ENCODE measurements around the gene ZFAND2A.
A peak's percentile ranks its signal among the peaks of the same experiment; 100 is the strongest.
"Not testable (repeated sequence)": the region's sequence is repeated elsewhere in the genome, so short reads cannot be mapped to it uniquely, and the experiment has no call there.

Gene ZFAND2A

GRCh38 chr7:1170741-1171501, 10.9 kb upstream of the ZFAND2A start:
- CTCF ChIA-PET = interaction anchor here (0.7 to 3.6 kb wide), 9 partner anchors 11 to 178 kb away, joined by 3 to 24 read pairs (median 6); partner anchors contain the start of genes GPER1 and ZFAND2A
- Mint-ChIP-seq H3K27ac (no peak overlapping the region), H3K27me3 (peaks cover 4% of the 10 kb centered on the region), H3K36me3 (peaks cover 6% of the 10 kb centered on the region), H3K9me3 (no peaks in the 10 kb centered on the region), H3K4me1 (peaks cover 26% of the 10 kb centered on the region), H3K4me3 (no peak overlapping the region)
- DNase-seq = no peak

- Mint-ChIP-seq H3K27ac (peak overlapping the region; percentile 94), H3K4me3 (peak overlapping the region; percentile 82), H3K27me3 (peaks cover under 1% of the 10 kb centered on the region), H3K4me1 (peaks cover 21% of the 10 kb centered on the region), H3K36me3 (peaks cover 6% of the 10 kb centered on the region), H3K9me3 (no peaks in the 10 kb centered on the region)
- CTCF ChIA-PET = interaction anchor here (0.7 to 3.6 kb wide), 14 partner anchors 8 to 1107 kb away, joined by 3 to 24 read pairs (median 5); partner anchors contain the start of genes GPER1 and ZFAND2A
- peak; percentile 97 for DNase-seq
Measured at GRCh38 chr7:1169409-1170368, 9.7 kb upstream of the ZFAND2A start.

- Mint-ChIP-seq H3K27me3 (no peaks in the 10 kb centered on the region), H3K36me3 (peaks cover 6% of the 10 kb centered on the region), H3K4me3 (no peak overlapping the region), H3K9me3 (no peaks in the 10 kb centered on the region), H3K27ac (no peak overlapping the region), H3K4me1 (peaks cover 21% of the 10 kb centered on the region)
- CTCF ChIA-PET = interaction anchor here (0.8 to 3.6 kb wide), 5 partner anchors 9 to 176 kb away, joined by 4 to 24 read pairs (median 5); partner anchors contain the start of gene ZFAND2A
- DNase-seq = no peak
Measured at GRCh38 chr7:1168422-1168821, 8.4 kb upstream of the ZFAND2A start.

GRCh38 chr7:1164436-1164835, 4.4 kb upstream of the ZFAND2A start:
- no peak overlapping the region for H3K4me3 Mint-ChIP-seq
- no peaks in the 10 kb centered on the region for H3K27me3 Mint-ChIP-seq
- H3K36me3 Mint-ChIP-seq = peaks cover 11% of the 10 kb centered on the region
- H3K9me3 Mint-ChIP-seq = no peaks in the 10 kb centered on the region
- no peak for DNase-seq
- CTCF ChIA-PET = no interaction called here
- H3K4me1 Mint-ChIP-seq = peaks cover 25% of the 10 kb centered on the region
- no peak overlapping the region for H3K27ac Mint-ChIP-seq

GRCh38 chr7:1163121-1163520, 3.1 kb upstream of the ZFAND2A start:
- Mint-ChIP-seq H3K27ac (no peak overlapping the region), H3K4me1 (peaks cover 25% of the 10 kb centered on the region), H3K4me3 (no peak overlapping the region), H3K9me3 (no peaks in the 10 kb centered on the region), H3K27me3 (no peaks in the 10 kb centered on the region), H3K36me3 (peaks cover 10% of the 10 kb centered on the region)
- no peak for DNase-seq
- CTCF ChIA-PET = no interaction called here

- Mint-ChIP-seq H3K4me3 (peak overlapping the region; percentile 69), H3K27me3 (no peaks in the 10 kb centered on the region), H3K4me1 (peaks cover 27% of the 10 kb centered on the region), H3K27ac (peak overlapping the region; percentile 78), H3K9me3 (no peaks in the 10 kb centered on the region), H3K36me3 (peaks cover 20% of the 10 kb centered on the region)
- peak; percentile 45 for DNase-seq
- CTCF ChIA-PET = interaction anchor here (0.8 to 4.2 kb wide), 3 partner anchors 9 to 167 kb away, joined by 3 to 17 read pairs (median 12); no protein-coding TSS in a partner anchor
Measured at GRCh38 chr7:1160670-1161021, 650 bp upstream of the ZFAND2A start.

- peak overlapping the region; percentile 90 for H3K27ac Mint-ChIP-seq
- H3K36me3 Mint-ChIP-seq = peaks cover 29% of the 10 kb centered on the region
- not testable (repeated sequence) for H3K27me3 Mint-ChIP-seq, H3K9me3 Mint-ChIP-seq, DNase-seq
- H3K4me3 Mint-ChIP-seq = peak overlapping the region; percentile 85
- H3K4me1 Mint-ChIP-seq = peaks cover 27% of the 10 kb centered on the region
- CTCF ChIA-PET = interaction anchor here (1.9 to 4.2 kb wide), 3 partner anchors 10 to 166 kb away, joined by 8 to 17 read pairs (median 12); no protein-coding TSS in a partner anchor
Measured at GRCh38 chr7:1159231-1159630, 765 bp downstream of the ZFAND2A start.

GRCh38 chr7:1158203-1159126, 1.5 kb downstream of the ZFAND2A start:
- Mint-ChIP-seq H3K27ac (peak overlapping the region; percentile 90), H3K27me3 (no peaks in the 10 kb centered on the region), H3K9me3 (no peaks in the 10 kb centered on the region), H3K36me3 (peaks cover 37% of the 10 kb centered on the region), H3K4me1 (peaks cover 27% of the 10 kb centered on the region), H3K4me3 (peak overlapping the region; percentile 85)
- DNase-seq = no peak
- CTCF ChIA-PET = interaction anchor here (0.8 to 4.2 kb wide), 5 partner anchors 11 to 165 kb away, joined by 3 to 17 read pairs (median 8); a partner anchor contains a TSS

GRCh38 chr7:1156782-1157535, 3.0 kb downstream of the ZFAND2A start:
- Mint-ChIP-seq H3K36me3 (peaks cover 41% of the 10 kb centered on the region), H3K4me3 (no peak overlapping the region), H3K4me1 (peaks cover 23% of the 10 kb centered on the region), H3K9me3 (no peaks in the 10 kb centered on the region), H3K27ac (no peak overlapping the region), H3K27me3 (no peaks in the 10 kb centered on the region)
- CTCF ChIA-PET = interaction anchor here (0.9 to 2.1 kb wide), 4 partner anchors 13 to 164 kb away, joined by 3 to 6 read pairs (median 4); a partner anchor contains a TSS
- no peak for DNase-seq

- H3K9me3 Mint-ChIP-seq, H3K27me3 Mint-ChIP-seq, H3K27ac Mint-ChIP-seq, H3K4me3 Mint-ChIP-seq, DNase-seq: not testable (repeated sequence)
- CTCF ChIA-PET = interaction anchor here (1.0 to 1.7 kb wide), 3 partner anchors 14 to 163 kb away, joined by 4 to 5 read pairs (median 4); no protein-coding TSS in a partner anchor
- Mint-ChIP-seq H3K4me1 (peaks cover 17% of the 10 kb centered on the region), H3K36me3 (peaks cover 43% of the 10 kb centered on the region)
Measured at GRCh38 chr7:1155818-1156781, 3.9 kb downstream of the ZFAND2A start.

- H3K36me3 Mint-ChIP-seq = peaks cover 43% of the 10 kb centered on the region
- CTCF ChIA-PET = interaction anchor here (0.6 to 1.0 kb wide), 2 partner anchors 89 to 422 kb away, joined by 3 to 4 read pairs; no protein-coding TSS in a partner anchor
- H3K9me3 Mint-ChIP-seq = no peaks in the 10 kb centered on the region
- no peaks in the 10 kb centered on the region for H3K27me3 Mint-ChIP-seq
- DNase-seq = no peak
- no peak overlapping the region for H3K27ac Mint-ChIP-seq
- H3K4me3 Mint-ChIP-seq = no peak overlapping the region
- peaks cover 14% of the 10 kb centered on the region for H3K4me1 Mint-ChIP-seq
Measured at GRCh38 chr7:1154172-1154739, 5.7 kb downstream of the ZFAND2A start.
